Spleen (tissue), 11 donors: ENCODE measurements around the gene MYOC. TPM values are rescaled to one million over a fixed set of nuclear protein-coding genes. Genes with fewer than 3 reads are reported as not detected.
"Not testable (repeated sequence)": the region's sequence is repeated elsewhere in the genome, so short reads cannot be mapped to it uniquely, and the experiment has no call there.

Experiments used
- DNase-seq: peaks from one replicate; pipeline ENCODE4 v3.0.0-alpha.2; 2020
- H3K27ac ChIP-seq, 8 donors: fragments of 200-600 bp; sonication (generic) in 7 of 8; 1 replicate in 4 of 8; 2 replicates in 4 of 8; pipeline versions ENCODE4 v1.5.0 to v1.8.0; 2016 to 2021; ENCODE audit warnings: inconsistent platforms in 4 of 8, mild to moderate bottlenecking in 4 of 8, moderate library complexity in 1 of 8
- H3K27me3 ChIP-seq, 7 donors: fragments of 200-600 bp; sonication (generic) in 6 of 7; replicated peaks in 1 of 7; 1 replicate in 4 of 7; 2 replicates in 3 of 7; pipeline versions ENCODE4 v1.5.0 to v1.8.0; 2016 to 2021; ENCODE audit warnings: inconsistent platforms in 3 of 7, mild to moderate bottlenecking in 1 of 7
- H3K36me3 ChIP-seq, 6 donors: fragments of 200-600 bp; sonication (generic) in 5 of 6; 1 replicate in 4 of 6; 2 replicates in 2 of 6; pipeline versions ENCODE4 v1.5.0 to v1.8.0; 2016 to 2021; ENCODE audit warnings: inconsistent platforms in 2 of 6
- H3K4me1 ChIP-seq, 6 donors: fragments of 200-600 bp; sonication (generic) in 5 of 6; 1 replicate in 3 of 6; 2 replicates in 3 of 6; pipeline versions ENCODE4 v1.5.0 to v1.8.0; 2016 to 2021; ENCODE audit warnings: inconsistent platforms in 3 of 6
- H3K4me3 ChIP-seq, 8 donors: fragments of 200-600 bp; sonication (generic) in 7 of 8; 1 replicate in 4 of 8; 2 replicates in 4 of 8; pipeline versions ENCODE4 v1.5.0 to v1.8.0; 2016 to 2021; ENCODE audit warnings: inconsistent platforms in 4 of 8, mild to moderate bottlenecking in 4 of 8, moderate library complexity in 2 of 8
- H3K9me3 ChIP-seq, 8 donors: fragments of 200-600 bp; sonication (generic) in 7 of 8; 1 replicate in 4 of 8; 2 replicates in 4 of 8; pipeline versions ENCODE4 v1.5.0 to v1.8.0; 2016 to 2021; ENCODE audit warnings: inconsistent platforms in 4 of 8
- CTCF ChIP-seq, 11 experiments: fragments of 200-600 bp in 7 of 11; fragments of 450-650 bp in 4 of 11; sonication (generic) in 4 of 11; IDR thresholded peaks in 8 of 11; conservative IDR thresholded peaks in 3 of 11; 1 replicate in 7 of 11; 2 replicates in 4 of 11; pipeline versions ENCODE4 v1.4.0 to v1.8.0; 2016 to 2021; ENCODE audit warnings: antibody characterized with exemption in 11 of 11, inconsistent platforms in 4 of 11, mild to moderate bottlenecking in 1 of 11
- POLR2A ChIP-seq, 3 donors: fragments of 450-650 bp; IDR thresholded peaks; one replicate each; pipeline ENCODE4 v1.5.1; 2017; ENCODE audit warnings: antibody characterized with exemption in 3 of 3, mild to moderate bottlenecking in 1 of 3
- POLR2AphosphoS5 ChIP-seq, 3 donors: sonication (generic); formaldehyde crosslinking; IDR thresholded peaks; one replicate each; pipeline ENCODE4 v1.5.1; 2017; ENCODE audit warnings: antibody characterized with exemption in 3 of 3
- WGBS, 5 donors: extraction: QIAGEN DNeasy Blood & Tissue Kit in 3 of 5; methylation state at CpG; one replicate each; pipeline versions ENCODE4 v1.1.5 to v1.1.7; 2013 to 2018; 5-methylcytosine and 5-hydroxymethylcytosine counted together
- intact Hi-C: fragments of 100-400 bp; cut with DNase I; formaldehyde crosslinking; loops from one replicate; pipeline ENCODE4 v1.15.0; 2023; ENCODE audit warnings: low total_unique reads
- polyA plus RNA-seq, 3 donors: library from polyadenylated mRNA; stranded (reverse); fragments of 200-250 nt; gene quantifications; one replicate each; pipeline ENCODE4 v1.2.1, GENCODE V29; 2013
- total RNA-seq, 7 donors: library from RNA; depleted of rRNA in 3 of 7; stranded (reverse); fragments of >200 nt in 3 of 7; fragmentation: NEBNext Ultra II Directional in 4 of 7; extraction: Animal tissue kit (Norgen Biotek cat#: 25700) in 4 of 7; gene quantifications; one replicate each; pipeline versions ENCODE4 v1.1.0 to v1.2.1, GENCODE V29; 2016 to 2021
- donor health status: healthy with polysubstance abuse.
- donor health status: DM: no; HTN: no; CAD: no; lungs with moderate emphysema.
- donor health status: DM: no; HTN: no; CAD: no.
- donor health status: Bipolar disorder and iron deficiency.
- donor health status: healthy.
- donor health status: DM: no; HTN: no; CAD: no.
- donor health status: DM: yes; HTN: yes; CAD: no.

The MYOC gene
- total and polyA plus RNA-seq, 10 donors, result 0.10 TPM; not detected in 9

- Histone ChIP-seq H3K27me3 (no peaks in the 10 kb centered on the region), H3K27ac (no peak overlapping the region), H3K4me1 (no peaks in the 10 kb centered on the region), H3K9me3 (no peaks in the 10 kb centered on the region), H3K36me3 (no peaks in the 10 kb centered on the region), H3K4me3 (no peak overlapping the region)
- intact Hi-C loops, result no loop called here
- no peak for DNase-seq
- no peak for TF ChIP-seq CTCF (IDR thresholded peaks at IDR 0.05 in 8 of 11, conservative IDR thresholded peaks at IDR 0.05 in 3 of 11)
- TF ChIP-seq POLR2A (IDR thresholded peaks at IDR 0.05), result no peak
- TF ChIP-seq POLR2AphosphoS5 (IDR thresholded peaks at IDR 0.05), result no peak
- 70 to 90% (median 78%) methylated on average over 2 of the region's 2 CpGs for WGBS, 5 donors
Measured at GRCh38 chr1:171611306-171611705, 41.2 kb downstream of the MYOC start.

GRCh38 chr1:171610385-171610784 lies 42.1 kb downstream of the MYOC start:
- H3K36me3 ChIP-seq, result no peaks in the 10 kb centered on the region
- intact Hi-C loops, result no loop called here
- 49 to 81% (median 73%) methylated on average over 2 of the region's 2 CpGs for WGBS, 5 donors
- H3K4me1 ChIP-seq, result no peaks in the 10 kb centered on the region
- no peak for DNase-seq
- no peaks in the 10 kb centered on the region for H3K9me3 ChIP-seq
- no peak overlapping the region for H3K27ac ChIP-seq
- H3K27me3 ChIP-seq, result no peaks in the 10 kb centered on the region
- H3K4me3 ChIP-seq, result no peak overlapping the region
- TF ChIP-seq CTCF (IDR thresholded peaks at IDR 0.05 in 8 of 11, conservative IDR thresholded peaks at IDR 0.05 in 3 of 11) (no peak), POLR2AphosphoS5 (IDR thresholded peaks at IDR 0.05) (no peak), POLR2A (IDR thresholded peaks at IDR 0.05) (no peak)

- Histone ChIP-seq H3K4me3 (no peak overlapping the region), H3K36me3 (no peaks in the 10 kb centered on the region), H3K4me1 (no peaks in the 10 kb centered on the region), H3K27me3 (no peaks in the 10 kb centered on the region), H3K27ac (no peak overlapping the region), H3K9me3 (no peaks in the 10 kb centered on the region)
- intact Hi-C loops, result no loop called here
- 77 to 84% (median 83%) methylated on average over 10 of the region's 10 CpGs for WGBS, 5 donors
- no peak for TF ChIP-seq POLR2A (IDR thresholded peaks at IDR 0.05)
- no peak for TF ChIP-seq CTCF (IDR thresholded peaks at IDR 0.05 in 8 of 11, conservative IDR thresholded peaks at IDR 0.05 in 3 of 11)
- no peak for TF ChIP-seq POLR2AphosphoS5 (IDR thresholded peaks at IDR 0.05)
- DNase-seq, result no peak
Measured at GRCh38 chr1:171606402-171606941, 46.0 kb downstream of the MYOC start.

- DNase-seq, H3K4me1 ChIP-seq, H3K9me3 ChIP-seq, H3K36me3 ChIP-seq, H3K27me3 ChIP-seq, H3K27ac ChIP-seq, intact Hi-C loops, H3K4me3 ChIP-seq: not testable (repeated sequence)
- WGBS, 5 donors, result 83 to 92% (median 89%) methylated on average over 6 of the region's 6 CpGs
Measured at GRCh38 chr1:171603042-171603441, 49.4 kb downstream of the MYOC start.

GRCh38 chr1:171600862-171601261 lies 51.6 kb downstream of the MYOC start:
- H3K4me3 ChIP-seq, result no peak overlapping the region
- DNase-seq, result no peak
- H3K27ac ChIP-seq, result no peak overlapping the region
- intact Hi-C loops, result no loop called here
- no peaks in the 10 kb centered on the region for H3K27me3 ChIP-seq
- no peak for TF ChIP-seq POLR2A (IDR thresholded peaks at IDR 0.05)
- TF ChIP-seq POLR2AphosphoS5 (IDR thresholded peaks at IDR 0.05), result no peak
- no peak for TF ChIP-seq CTCF (IDR thresholded peaks at IDR 0.05 in 8 of 11, conservative IDR thresholded peaks at IDR 0.05 in 3 of 11)
- no peaks in the 10 kb centered on the region for H3K36me3 ChIP-seq
- peaks cover 0 to 8% (median 0%) of the 10 kb centered on the region in 6 donors for H3K4me1 ChIP-seq
- 93 to 97% (median 94%) methylated on average over 13 of the region's 13 CpGs for WGBS, 5 donors
- H3K9me3 ChIP-seq, result no peaks in the 10 kb centered on the region

- WGBS, 5 donors, result 82 to 93% (median 86%) methylated on average over 2 of the region's 2 CpGs
- H3K4me1 ChIP-seq, H3K4me3 ChIP-seq, intact Hi-C loops, H3K27ac ChIP-seq, H3K36me3 ChIP-seq, DNase-seq, H3K27me3 ChIP-seq, H3K9me3 ChIP-seq: not testable (repeated sequence)
Measured at GRCh38 chr1:171600310-171600709, 52.2 kb downstream of the MYOC start.
